Liver (tissue), 9 donors: ENCODE results near the gene TMEM131. TPM values are rescaled to one million over a fixed set of nuclear protein-coding genes. Genes with fewer than 3 reads are reported as not detected.

ENCODE experiments used
- DNase-seq: peaks from one replicate; pipeline ENCODE4 v3.0.0-alpha.2; 2017; ENCODE audit warnings: low spot score
- H3K27ac ChIP-seq, 2 donors: one replicate each; pipeline ENCODE4 v1.7.0; 2013; ENCODE audit warnings: inconsistent platforms in 2 of 2, low read length in 2 of 2, control low read depth in 1 of 2, low read depth in 1 of 2, mild to moderate bottlenecking in 1 of 2
- H3K27me3 ChIP-seq, 4 donors: one replicate each; pipeline versions ENCODE4 v1.6.1 to v1.7.0; 2013; ENCODE audit warnings: low read length in 3 of 4, inconsistent platforms in 1 of 4, mild to moderate bottlenecking in 1 of 4, moderate library complexity in 1 of 4; ENCODE audit not compliant: control insufficient read depth in 4 of 4, insufficient read depth in 4 of 4
- H3K36me3 ChIP-seq, 4 donors: one replicate each; pipeline versions ENCODE4 v1.6.1 to v1.7.0; 2013; ENCODE audit warnings: low read length in 3 of 4, mild to moderate bottlenecking in 3 of 4, low read depth in 1 of 4, moderate library complexity in 1 of 4; ENCODE audit not compliant: control insufficient read depth in 4 of 4, insufficient read depth in 3 of 4
- H3K4me1 ChIP-seq, 4 donors: one replicate each; pipeline versions ENCODE4 v1.6.1 to v1.7.0; 2013; ENCODE audit warnings: low read length in 3 of 4, mild to moderate bottlenecking in 3 of 4, moderate library complexity in 1 of 4; ENCODE audit not compliant: control insufficient read depth in 4 of 4, insufficient read depth in 4 of 4
- H3K4me3 ChIP-seq, 3 donors: one replicate each; pipeline versions ENCODE4 v1.6.1 to v1.7.0; 2013; ENCODE audit warnings: low read length in 3 of 3, control low read depth in 1 of 3, low read depth in 1 of 3, mild to moderate bottlenecking in 1 of 3
- H3K9ac ChIP-seq, 2 donors: one replicate each; pipeline ENCODE4 v1.7.0; 2013; ENCODE audit warnings: low read length in 2 of 2, mild to moderate bottlenecking in 2 of 2, moderate library complexity in 2 of 2, control low read depth in 1 of 2, low read depth in 1 of 2
- H3K9me3 ChIP-seq, 4 donors: one replicate each; pipeline versions ENCODE4 v1.6.1 to v1.7.0; 2013; ENCODE audit warnings: low read length in 3 of 4; ENCODE audit not compliant: control insufficient read depth in 4 of 4
- CTCF ChIP-seq: fragments of 150-350 bp; IDR thresholded peaks from 2 replicates; pipeline ENCODE4 v1.5.1; 2017; ENCODE audit warnings: improper control_type of control experiment, low read depth, low read length; ENCODE audit not compliant: missing input control
- EGR1 ChIP-seq, 2 donors: IDR thresholded peaks; 2 replicates each; pipeline ENCODE4 v1.6.1; 2016 to 2018; ENCODE audit warnings: antibody characterized with exemption in 2 of 2, low read depth in 2 of 2
- FOXA1 ChIP-seq: IDR thresholded peaks from 2 replicates; pipeline ENCODE4 v1.6.1; 2016; ENCODE audit warnings: antibody characterized with exemption
- FOXA2 ChIP-seq: IDR thresholded peaks from 2 replicates; pipeline ENCODE4 v1.6.1; 2016; ENCODE audit warnings: antibody characterized with exemption
- GABPA ChIP-seq, 2 donors: IDR thresholded peaks in 1 of 2; conservative IDR thresholded peaks in 1 of 2; 2 replicates each; pipeline ENCODE4 v1.6.1; 2016; ENCODE audit warnings: antibody characterized with exemption in 2 of 2, mild to moderate bottlenecking in 1 of 2, moderate library complexity in 1 of 2
- HNF4G ChIP-seq: IDR thresholded peaks from 2 replicates; pipeline ENCODE4 v1.6.1; 2016; ENCODE audit warnings: antibody characterized with exemption
- JUND ChIP-seq, 2 donors: IDR thresholded peaks; 2 replicates each; pipeline ENCODE4 v1.6.1; 2016; ENCODE audit warnings: antibody characterized with exemption in 2 of 2
- MAX ChIP-seq: IDR thresholded peaks from 2 replicates; pipeline ENCODE4 v1.6.1; 2016; ENCODE audit warnings: antibody characterized with exemption
- NR2F2 ChIP-seq: IDR thresholded peaks from 2 replicates; pipeline ENCODE4 v1.6.1; 2016; ENCODE audit warnings: antibody characterized with exemption
- RAD21 ChIP-seq, 2 donors: IDR thresholded peaks; 2 replicates each; pipeline ENCODE4 v1.6.1; 2016; ENCODE audit warnings: antibody characterized with exemption in 2 of 2, mild to moderate bottlenecking in 2 of 2
- REST ChIP-seq: IDR thresholded peaks from 2 replicates; pipeline ENCODE4 v1.6.1; 2016; ENCODE audit warnings: antibody characterized with exemption, mild to moderate bottlenecking
- SP1 ChIP-seq: IDR thresholded peaks from 2 replicates; pipeline ENCODE4 v1.6.1; 2018; ENCODE audit warnings: antibody characterized with exemption, mild to moderate bottlenecking
- TAF1 ChIP-seq: conservative IDR thresholded peaks from 2 replicates; pipeline ENCODE4 v1.6.1; 2016; ENCODE audit warnings: antibody characterized with exemption, mild to moderate bottlenecking
- ZBTB33 ChIP-seq: IDR thresholded peaks from 2 replicates; pipeline ENCODE4 v1.6.1; 2016; ENCODE audit warnings: antibody characterized with exemption
- WGBS: extraction: QIAGEN DNeasy Blood & Tissue Kit; methylation state at CpG from one replicate; pipeline ENCODE4 v1.1.7; 2013; 5-methylcytosine and 5-hydroxymethylcytosine counted together
- polyA plus RNA-seq, 2 donors: library from polyadenylated mRNA; stranded (reverse) in 1 of 2; unstranded in 1 of 2; fragments of 200-250 nt in 1 of 2; fragments of >200 nt in 1 of 2; fragmentation: Nextera tagmentation in 1 of 2; extraction: Ambion mirVana in 1 of 2; gene quantifications; one replicate each; pipeline versions ENCODE4 v1.2.1 to v1.2.3, GENCODE V29; 2013 to 2015
- total RNA-seq, 2 donors: library from RNA; depleted of rRNA; stranded (reverse); fragments of >200 nt; gene quantifications; one replicate each; pipeline ENCODE4 v1.2.3, GENCODE V29; 2014
- donor health status: healthy.
- donor health status: healthy.
- donor health status: healthy.
- donor health status: healthy.
- donor health status: healthy.

Gene TMEM131
- total and polyA plus RNA-seq, 4 donors, result 6.1 to 22.8 (median 11.2) TPM

- Histone ChIP-seq H3K27me3 (no peaks in the 10 kb centered on the region), H3K4me3 (no peak overlapping the region), H3K9me3 (peaks cover 0 to 5% (median 4%) of the 10 kb centered on the region in 4 donors), H3K36me3 (no peaks in the 10 kb centered on the region), H3K9ac (no peak overlapping the region), H3K27ac (no peak overlapping the region), H3K4me1 (no peaks in the 10 kb centered on the region)
- WGBS, result 83% methylated on average over 11 of the region's 11 CpGs
- TF ChIP-seq FOXA2 (no peak), SP1 (no peak), HNF4G (no peak), MAX (no peak), JUND (IDR thresholded peaks at IDR 0.05) (no peak), ZBTB33 (no peak), RAD21 (IDR thresholded peaks at IDR 0.05) (no peak), NR2F2 (no peak), GABPA (IDR thresholded peaks at IDR 0.05 in 1 of 2, conservative IDR thresholded peaks at IDR 0.05 in 1 of 2) (no peak), REST (no peak), EGR1 (IDR thresholded peaks at IDR 0.05; ENCODE audit: low read depth in 2 of 2) (no peak), CTCF (no peak)
- no peak for DNase-seq
These were observed 25.4 kb upstream of the TMEM131 start for GRCh38 chr2:98020992-98021713.

GRCh38 chr2:98020516-98020915, 24.8 kb upstream of the TMEM131 start:
- 83% methylated on average over 6 of the region's 6 CpGs for WGBS
- DNase-seq, result no peak
- H3K27me3 ChIP-seq, result no peaks in the 10 kb centered on the region
- H3K27ac ChIP-seq, result no peak overlapping the region
- no peaks in the 10 kb centered on the region for H3K4me1 ChIP-seq
- TF ChIP-seq JUND (IDR thresholded peaks at IDR 0.05) (no peak), RAD21 (IDR thresholded peaks at IDR 0.05) (no peak), NR2F2 (no peak), SP1 (no peak), FOXA1 (no peak), TAF1 (no peak)
- peaks cover 0 to 5% (median 4%) of the 10 kb centered on the region in 4 donors for H3K9me3 ChIP-seq
- no peaks in the 10 kb centered on the region for H3K36me3 ChIP-seq
- H3K4me3 ChIP-seq, result no peak overlapping the region
- no peak overlapping the region for H3K9ac ChIP-seq
